ENCODE data around the gene SIVA1.
"Not testable (repeated sequence)": the region's sequence is repeated elsewhere in the genome, so short reads cannot be mapped to it uniquely, and the experiment has no call there.

The SIVA1 gene

GRCh38 chr14:104721505-104722431 lies 31.2 kb upstream of the SIVA1 start:
- DNase-seq, result no peak

- no peak for DNase-seq
Observed at GRCh38 chr14:104722938-104723650, 29.9 kb upstream of the SIVA1 start.

DNA sequence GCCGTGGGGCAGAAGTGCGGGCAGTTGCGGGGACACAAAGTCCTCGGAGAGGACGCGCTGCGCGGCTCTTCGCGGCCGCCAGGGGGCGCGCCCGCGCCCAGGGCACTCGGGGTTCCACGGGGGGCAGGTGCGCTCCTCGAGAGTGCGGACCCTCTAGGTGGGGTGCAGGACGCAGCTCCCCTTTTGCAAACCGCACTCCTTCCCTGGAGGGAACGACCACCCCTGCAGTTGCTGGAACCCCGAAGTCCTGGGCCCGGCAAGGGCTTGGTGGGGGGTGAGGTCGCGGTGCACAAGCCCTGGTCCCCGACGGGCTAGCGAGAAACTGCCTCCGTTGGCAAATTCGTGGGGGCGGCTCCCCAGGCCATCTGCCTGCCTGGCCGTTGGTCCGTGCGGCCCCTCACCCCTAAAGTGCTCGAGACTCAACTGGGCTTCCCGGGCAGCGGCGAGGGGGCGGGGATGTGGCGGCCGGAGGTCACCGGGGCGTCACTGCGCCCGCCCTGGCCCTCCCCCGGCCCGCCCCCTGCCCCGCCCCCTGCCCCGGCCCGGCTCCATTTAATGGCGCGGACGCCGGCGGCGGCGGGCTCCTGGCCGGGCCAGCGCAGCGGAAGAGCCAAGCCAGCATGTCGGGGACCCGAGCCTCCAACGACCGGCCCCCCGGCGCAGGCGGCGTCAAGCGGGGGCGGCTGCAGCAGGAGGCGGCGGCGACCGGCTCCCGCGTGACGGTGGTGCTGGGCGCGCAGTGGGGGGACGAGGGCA lies 29.1 kb upstream of the SIVA1 start, which contains the start of gene ADSS1:
Gene ADSS1 (plus strand): TSS at position 579 of the 756 bp plus-strand sequence. CDS start 42 bp downstream, at position 621.
- DNase-seq, result no peak

- no peak for DNase-seq
Observed at GRCh38 chr14:104724407-104724980, 28.5 kb upstream of the SIVA1 start.

- no peak for DNase-seq
Observed at GRCh38 chr14:104724981-104725771, 27.8 kb upstream of the SIVA1 start.

DNA sequence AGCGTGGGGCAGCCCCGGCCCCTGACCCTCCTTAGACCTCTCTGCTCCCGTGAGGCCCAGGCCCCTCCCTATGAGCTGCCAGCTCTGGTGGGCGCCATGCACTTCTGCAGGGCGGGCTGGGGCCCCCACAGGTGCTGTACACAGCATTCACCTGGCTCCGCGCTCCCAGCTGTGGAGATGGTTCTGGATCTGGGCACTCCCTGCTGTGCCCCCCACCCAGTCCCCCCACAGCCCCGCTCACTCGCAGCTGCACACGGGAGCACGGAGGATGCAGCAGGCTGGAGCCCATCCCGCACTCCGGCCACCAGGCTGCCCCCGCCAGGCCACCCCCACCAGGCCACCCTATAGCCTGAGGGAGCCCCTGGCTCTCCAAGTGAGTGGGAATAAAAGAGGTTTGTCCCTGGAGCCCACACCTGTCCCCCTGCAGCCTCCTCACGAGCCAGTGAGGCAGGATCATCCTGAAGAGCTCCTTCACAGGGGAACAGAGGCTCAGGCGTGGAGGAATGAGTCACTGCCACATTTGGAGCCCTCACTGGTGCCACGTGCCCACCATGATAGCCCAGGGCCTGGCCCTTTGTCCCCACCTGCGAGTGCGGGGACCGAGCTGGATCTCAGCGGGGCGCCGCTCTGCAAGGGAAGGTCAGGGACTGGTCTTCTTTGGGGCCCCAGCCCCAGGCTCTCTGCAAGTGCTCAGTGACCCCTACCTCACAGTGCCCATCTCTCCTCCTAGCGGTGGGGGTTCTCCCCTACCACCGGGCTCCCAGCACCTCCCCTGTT lies 27.0 kb upstream of the SIVA1 start:
- no peak for DNase-seq

- no peak for DNase-seq
Observed at GRCh38 chr14:104726600-104727451, 26.1 kb upstream of the SIVA1 start.

DNA sequence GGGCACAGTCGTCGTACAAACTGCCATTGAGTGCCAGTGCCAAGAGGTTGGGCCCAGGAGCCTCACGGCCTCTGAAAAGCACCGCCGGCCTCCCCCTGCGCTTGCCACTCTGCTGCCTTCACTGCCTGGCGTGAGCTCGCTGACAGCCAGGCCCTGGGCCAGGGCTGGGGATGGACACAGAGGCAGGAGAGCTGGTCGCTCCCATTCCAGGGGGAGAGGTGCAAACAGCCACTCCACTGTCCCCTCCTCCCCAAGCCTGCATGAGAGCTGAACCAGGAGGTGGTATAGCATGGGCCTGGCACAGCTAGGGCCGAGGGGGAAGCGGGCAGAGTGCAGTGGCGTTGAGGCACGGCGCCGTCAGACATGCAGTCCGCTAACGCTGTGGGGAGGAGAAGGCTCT lies 24.3 kb upstream of the SIVA1 start:
- no peak for DNase-seq

DNA sequence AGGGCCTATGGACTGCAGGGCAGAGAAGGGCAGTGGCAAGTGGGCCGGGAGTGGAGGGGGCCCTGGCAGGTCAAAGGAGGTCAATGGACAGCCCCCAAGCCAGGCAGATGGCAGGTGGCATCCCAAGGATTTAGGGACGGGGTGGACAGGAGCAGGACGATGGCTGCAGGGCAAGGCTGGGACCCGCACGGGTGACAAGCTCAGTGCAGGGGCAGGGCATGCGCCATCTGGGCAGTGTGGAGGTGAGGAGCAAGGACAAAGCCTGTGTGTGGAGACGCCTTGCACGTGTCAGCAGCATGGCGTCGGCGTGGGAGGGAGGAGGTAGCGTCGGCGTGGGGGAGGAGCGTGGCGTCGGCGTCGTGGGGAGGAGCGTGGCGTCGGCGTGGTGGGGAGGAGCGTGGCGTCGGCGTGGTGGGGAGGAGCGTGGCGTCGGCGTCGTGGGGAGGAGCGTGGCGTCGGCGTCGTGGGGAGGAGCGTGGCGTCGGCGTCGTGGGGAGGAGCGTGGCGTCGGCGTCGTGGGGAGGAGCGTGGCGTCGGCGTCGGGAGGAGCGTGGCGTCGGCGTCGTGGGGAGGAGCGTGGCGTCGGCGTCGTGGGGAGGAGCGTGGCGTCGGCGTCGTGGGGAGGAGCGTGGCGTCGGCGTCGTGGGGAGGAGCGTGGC lies 23.6 kb upstream of the SIVA1 start:
- DNase-seq, result not testable (repeated sequence)

- no peak for DNase-seq
Observed at GRCh38 chr14:104729835-104730181, 23.1 kb upstream of the SIVA1 start.

DNA sequence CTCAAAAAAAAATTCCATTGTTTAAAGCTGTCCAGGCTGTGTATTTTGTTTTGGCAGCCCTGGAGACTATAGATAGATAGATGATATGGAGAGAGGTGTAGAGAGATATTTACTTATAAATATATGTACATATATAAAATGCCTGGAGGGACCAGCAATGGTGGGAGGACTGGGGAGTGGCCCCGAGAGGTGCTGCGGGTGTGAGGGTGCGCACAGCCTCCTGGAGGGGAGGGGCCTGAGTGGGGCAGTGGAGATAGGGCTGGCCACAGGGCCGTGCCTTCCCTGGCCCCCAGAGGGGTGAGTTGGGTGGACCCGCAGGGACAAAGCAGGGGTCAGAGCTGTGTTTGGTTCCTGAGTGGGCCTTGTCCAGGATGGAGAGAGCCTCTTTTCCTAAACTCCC lies 22.5 kb upstream of the SIVA1 start:
- DNase-seq, result no peak

GRCh38 chr14:104731320-104732294 lies 21.3 kb upstream of the SIVA1 start:
- no peak for DNase-seq

- DNase-seq, result no peak
Observed at GRCh38 chr14:104732355-104732804, 20.6 kb upstream of the SIVA1 start.

GRCh38 chr14:104732931-104733681 lies 19.8 kb upstream of the SIVA1 start:
- no peak for DNase-seq

DNA sequence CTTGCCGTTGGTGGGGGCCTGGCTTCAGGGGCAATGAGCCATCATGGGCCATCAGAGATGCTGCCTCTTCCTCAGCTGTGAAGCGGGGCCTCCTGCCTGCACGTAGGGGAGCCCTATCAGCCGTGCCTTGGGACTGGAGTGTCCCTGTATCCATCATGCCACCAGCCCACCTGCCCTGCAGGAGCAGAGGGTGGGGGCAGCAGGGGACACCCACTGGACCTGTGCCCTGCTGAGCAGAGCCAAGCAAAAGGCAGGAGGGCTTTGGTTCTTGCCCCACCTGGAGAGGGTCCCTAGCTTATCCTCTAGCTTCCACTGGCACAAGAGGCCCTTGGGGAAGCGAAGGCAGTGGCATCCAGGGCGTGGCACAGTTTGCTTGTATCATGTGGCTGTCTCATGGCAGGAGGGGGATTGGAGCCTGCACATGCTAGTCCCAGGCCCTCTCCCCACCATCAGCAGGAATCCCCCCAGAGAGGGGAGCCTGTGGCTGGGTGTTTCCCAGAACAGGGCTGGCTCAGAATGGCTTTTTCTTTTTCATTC lies 18.8 kb upstream of the SIVA1 start:
- no peak for DNase-seq

- no peak for DNase-seq
Observed at GRCh38 chr14:104734601-104734990, 18.4 kb upstream of the SIVA1 start.

Data from NK-92 treated with Interleukin-12 subunit alpha and Interleukin-12 subunit beta, amount 100 ng/mL, for 24 hours (cell line).